HFF-Myc (cell line): Measurements from ENCODE around the gene PTHLH.

Experiments used
- DNase-seq: peaks from one replicate; pipeline ENCODE4 v3.0.0-alpha.2; 2011; ENCODE audit warnings: low read depth; ENCODE audit errors: extremely low read depth
- H3K4me3 ChIP-seq: replicated peaks from 2 replicates; pipeline ENCODE4 v1.5.1; 2011; ENCODE audit warnings: low read depth, mild to moderate bottlenecking, control low read depth, low read length
- CTCF ChIP-seq: IDR thresholded peaks from 2 replicates; pipeline ENCODE4 v1.5.1; 2012; ENCODE audit warnings: mild to moderate bottlenecking, low read depth, low read length, control low read depth; ENCODE audit errors: missing control alignments

Gene PTHLH

GRCh38 chr12:27915536-27915935, 57.0 kb downstream of the PTHLH start:
- DNase-seq, result no peak
- TF ChIP-seq CTCF, result no peak
- H3K4me3 ChIP-seq, result no peak overlapping the region

DNA sequence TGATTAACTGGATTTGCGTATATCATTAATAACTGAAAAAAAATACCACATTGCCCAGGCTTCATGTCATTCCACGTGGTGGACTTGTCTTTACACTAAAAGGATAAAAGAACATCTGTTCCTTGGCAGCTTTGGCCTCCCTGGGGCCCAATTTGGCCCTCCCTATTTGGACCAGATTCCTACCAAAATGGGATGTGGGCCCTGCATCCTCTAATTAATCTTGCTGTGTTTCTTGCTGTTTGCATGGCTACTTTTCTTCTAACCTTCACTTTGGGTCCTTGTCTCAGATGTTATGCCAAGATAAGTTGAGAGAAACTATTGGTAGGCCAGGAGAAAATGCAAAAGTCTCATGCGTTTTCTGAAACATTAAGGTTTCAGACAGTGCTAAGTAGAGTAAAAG, 57.5 kb downstream of the PTHLH start:
- no peak for TF ChIP-seq CTCF
- no peak overlapping the region for H3K4me3 ChIP-seq
- no peak for DNase-seq

DNA sequence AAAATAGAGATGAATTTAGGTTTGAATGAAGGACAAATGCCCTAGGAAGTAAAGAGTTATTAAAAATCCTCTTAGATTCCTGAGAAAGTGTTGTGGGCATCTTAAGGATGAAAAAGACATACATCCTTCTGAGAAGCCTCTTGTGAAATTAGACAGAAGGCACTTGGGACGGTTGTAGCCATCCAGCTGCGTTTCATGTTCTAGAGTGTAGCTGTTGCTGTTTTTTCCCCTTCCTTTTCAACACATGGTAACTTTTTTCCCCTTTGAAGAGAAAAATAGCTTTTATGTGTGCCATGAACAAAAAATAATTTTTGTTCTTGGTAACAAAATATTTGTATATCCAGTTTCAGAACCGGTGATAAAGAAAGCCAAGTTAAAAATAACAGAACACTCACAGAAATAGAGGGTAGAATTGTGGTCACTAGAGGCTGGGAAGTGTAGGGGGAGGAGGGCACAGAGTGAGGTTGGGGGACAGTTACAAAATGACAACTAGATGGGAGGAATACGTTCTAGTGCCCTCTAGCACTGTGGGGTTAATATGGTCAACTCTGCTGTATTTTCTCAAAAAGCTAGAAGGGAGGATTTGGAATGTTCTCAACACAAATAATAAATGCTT, 58.4 kb downstream of the PTHLH start:
- DNase-seq, result no peak
- no peak overlapping the region for H3K4me3 ChIP-seq
- no peak for TF ChIP-seq CTCF

GRCh38 chr12:27911397-27911796, 61.1 kb downstream of the PTHLH start:
- no peak for DNase-seq
- no peak for TF ChIP-seq CTCF
- no peak overlapping the region for H3K4me3 ChIP-seq
